ENCODE measurements around the gene MEG3.

MEG3 gene

GRCh38 chr14:100781952-100782351 is 44.0 kb upstream of the MEG3 start:
- H3K9ac ChIP-seq (ENCODE audit: low read depth, low read length, poor library complexity, severe bottlenecking): no peak overlapping the region
- no peaks in the 10 kb centered on the region for H3K36me3 ChIP-seq (ENCODE audit: insufficient read depth, low read length)
- no peaks in the 10 kb centered on the region for H3K27me3 ChIP-seq (ENCODE audit: insufficient read depth, low read length, poor library complexity, severe bottlenecking)
- H3K79me2 ChIP-seq (ENCODE audit: insufficient read depth, low read length): no peaks in the 10 kb centered on the region
- H3K4me3 ChIP-seq (ENCODE audit: low read length, poor library complexity, severe bottlenecking): no peak overlapping the region
- no peaks in the 10 kb centered on the region for H4K20me1 ChIP-seq (ENCODE audit: insufficient read depth, low read length, poor library complexity, severe bottlenecking)
- TF ChIP-seq CTCF (conservative IDR thresholded peaks at IDR 0.05; ENCODE audit: low read length) (no peak), EZH2phosphoT487 (IDR thresholded peaks at IDR 0.05; ENCODE audit: borderline replicate concordance) (no peak)
- no peaks in the 10 kb centered on the region for H3K9me2 ChIP-seq (replicated peaks; ENCODE audit: low read depth, low read length)
- no peaks in the 10 kb centered on the region for H3K4me1 ChIP-seq (ENCODE audit: insufficient read depth, low read length, poor library complexity, severe bottlenecking)
- H2AFZ ChIP-seq (ENCODE audit: low read length): no peak overlapping the region
- H3K4me2 ChIP-seq (ENCODE audit: low read depth, low read length, poor library complexity, severe bottlenecking): no peak overlapping the region
- no peaks in the 10 kb centered on the region for H3K9me3 ChIP-seq (ENCODE audit: insufficient read depth, low read depth, low read length)
- H3F3A ChIP-seq (ENCODE audit: low read depth): no peaks in the 10 kb centered on the region

DNA sequence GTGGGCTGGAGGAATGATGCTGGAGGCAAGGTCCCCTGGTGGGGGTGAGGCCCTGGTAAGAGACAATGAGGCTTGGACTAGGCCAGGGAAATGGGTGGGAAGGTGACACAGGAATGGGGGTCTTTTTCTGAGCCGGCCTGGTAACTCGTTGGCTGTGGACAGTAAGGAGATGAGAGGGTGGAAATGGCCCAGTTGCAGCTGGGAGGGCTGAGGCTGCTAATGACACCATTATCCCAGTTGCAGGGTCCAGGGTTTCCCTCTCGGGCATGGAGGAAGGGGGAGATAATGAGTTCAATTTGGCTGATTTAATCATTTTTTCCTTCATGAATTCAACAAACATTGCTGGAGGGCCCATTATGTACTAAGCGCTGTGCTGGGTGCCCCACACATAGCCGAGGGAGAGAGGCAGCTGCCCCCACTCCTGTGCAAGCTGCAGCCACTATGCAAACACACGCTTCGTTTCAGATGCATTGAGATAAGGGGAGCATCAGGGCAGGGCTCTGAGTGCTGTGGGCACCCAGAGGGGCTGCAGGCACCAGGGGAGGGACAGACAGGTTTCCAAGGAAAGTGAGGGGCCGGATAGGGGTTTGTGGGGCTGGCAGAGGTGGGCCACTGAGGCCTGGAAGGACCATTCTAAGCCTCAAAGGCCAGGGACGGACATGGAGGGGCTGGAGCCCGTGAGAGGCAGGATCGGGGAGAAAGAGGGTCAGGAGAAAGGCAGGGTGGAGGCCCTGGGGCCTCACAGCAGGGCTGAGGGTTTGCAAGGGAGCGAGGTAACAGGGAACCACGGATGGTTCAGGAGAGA is 43.2 kb upstream of the MEG3 start:
- H3K27me3 ChIP-seq (ENCODE audit: insufficient read depth, low read length, poor library complexity, severe bottlenecking): no peaks in the 10 kb centered on the region
- no peaks in the 10 kb centered on the region for H3K4me1 ChIP-seq (ENCODE audit: insufficient read depth, low read length, poor library complexity, severe bottlenecking)
- H3K9me3 ChIP-seq (ENCODE audit: insufficient read depth, low read depth, low read length): no peaks in the 10 kb centered on the region
- H3K9ac ChIP-seq (ENCODE audit: low read depth, low read length, poor library complexity, severe bottlenecking): no peak overlapping the region
- no peaks in the 10 kb centered on the region for H3K36me3 ChIP-seq (ENCODE audit: insufficient read depth, low read length)
- H3K79me2 ChIP-seq (ENCODE audit: insufficient read depth, low read length): no peaks in the 10 kb centered on the region
- H2AFZ ChIP-seq (ENCODE audit: low read length): no peak overlapping the region
- no peaks in the 10 kb centered on the region for H3K9me2 ChIP-seq (replicated peaks; ENCODE audit: low read depth, low read length)
- H4K20me1 ChIP-seq (ENCODE audit: insufficient read depth, low read length, poor library complexity, severe bottlenecking): no peaks in the 10 kb centered on the region
- no peak overlapping the region for H3K4me2 ChIP-seq (ENCODE audit: low read depth, low read length, poor library complexity, severe bottlenecking)
- H3F3A ChIP-seq (ENCODE audit: low read depth): no peaks in the 10 kb centered on the region
- no peak overlapping the region for H3K4me3 ChIP-seq (ENCODE audit: low read length, poor library complexity, severe bottlenecking)
- TF ChIP-seq CTCF (conservative IDR thresholded peaks at IDR 0.05; ENCODE audit: low read length) (no peak), EZH2phosphoT487 (IDR thresholded peaks at IDR 0.05; ENCODE audit: borderline replicate concordance) (no peak)

DNA sequence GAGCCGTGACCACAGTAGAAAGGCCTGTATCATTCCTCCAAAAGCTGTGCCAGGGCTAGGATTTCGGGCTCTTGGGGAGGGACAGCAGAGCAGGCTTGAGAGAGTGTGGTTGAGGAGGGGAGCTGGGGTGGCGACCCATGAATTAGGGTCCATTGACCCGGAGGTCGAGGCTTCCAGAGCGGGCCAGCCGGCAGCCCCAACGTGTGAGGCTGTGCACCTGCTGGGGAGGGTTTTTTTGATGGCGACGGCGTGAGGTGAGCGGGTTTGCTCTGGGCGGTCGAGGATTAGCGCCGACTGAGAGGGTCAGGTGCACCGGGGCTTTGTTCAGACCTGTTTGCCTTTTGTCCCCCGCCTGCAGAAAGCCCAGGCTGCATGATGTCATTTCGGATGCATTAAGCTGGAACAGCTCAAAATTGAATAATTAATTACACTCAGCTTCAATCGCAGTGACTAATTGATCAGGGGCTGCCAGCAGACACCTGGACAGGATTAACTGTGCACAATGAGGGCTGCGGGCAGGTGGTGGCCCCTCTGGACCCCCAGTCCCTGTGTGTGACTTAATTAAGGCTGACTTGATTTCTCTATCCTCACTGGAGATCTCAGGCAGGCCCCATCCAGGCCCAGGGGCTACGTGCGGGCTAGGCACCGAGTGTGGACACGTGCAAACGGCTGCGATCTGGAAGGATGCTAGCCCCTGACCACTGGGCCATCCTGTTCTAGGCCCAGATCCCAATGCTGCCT is 42.1 kb upstream of the MEG3 start:
- Histone ChIP-seq H3K9me3 (ENCODE audit: insufficient read depth, low read depth, low read length) (no peaks in the 10 kb centered on the region), H3K4me2 (ENCODE audit: low read depth, low read length, poor library complexity, severe bottlenecking) (no peak overlapping the region), H3K9me2 (replicated peaks; ENCODE audit: low read depth, low read length) (no peaks in the 10 kb centered on the region), H3K27me3 (ENCODE audit: insufficient read depth, low read length, poor library complexity, severe bottlenecking) (no peaks in the 10 kb centered on the region), H2AFZ (ENCODE audit: low read length) (no peak overlapping the region), H4K20me1 (ENCODE audit: insufficient read depth, low read length, poor library complexity, severe bottlenecking) (no peaks in the 10 kb centered on the region), H3K4me3 (ENCODE audit: low read length, poor library complexity, severe bottlenecking) (no peak overlapping the region), H3F3A (ENCODE audit: low read depth) (no peaks in the 10 kb centered on the region), H3K79me2 (ENCODE audit: insufficient read depth, low read length) (no peaks in the 10 kb centered on the region), H3K9ac (ENCODE audit: low read depth, low read length, poor library complexity, severe bottlenecking) (no peak overlapping the region), H3K4me1 (ENCODE audit: insufficient read depth, low read length, poor library complexity, severe bottlenecking) (peaks cover 7% of the 10 kb centered on the region), H3K36me3 (ENCODE audit: insufficient read depth, low read length) (no peaks in the 10 kb centered on the region)
- TF ChIP-seq EZH2phosphoT487 (IDR thresholded peaks at IDR 0.05; ENCODE audit: borderline replicate concordance): no peak
- no peak for TF ChIP-seq CTCF (conservative IDR thresholded peaks at IDR 0.05; ENCODE audit: low read length)

Data from Loucy (cell line).